Prostate gland (tissue), 2 donors: ENCODE data around the gene SYVN1.

ENCODE experiments used
- POLR2A ChIP-seq: fragments of 450-650 bp; IDR thresholded peaks from one replicate; pipeline ENCODE4 v1.6.1; 2016; ENCODE audit warnings: antibody characterized with exemption, mild to moderate bottlenecking
- POLR2AphosphoS5 ChIP-seq: sonication (generic); formaldehyde crosslinking; IDR thresholded peaks from one replicate; pipeline ENCODE4 v1.6.1; 2017; ENCODE audit warnings: antibody characterized with exemption
- TF ChIP-seq, protein P1 (sequence below), 4 experiments: fragments of 200-600 bp in 2 of 4; fragments of 450-650 bp in 2 of 4; sonication (generic) in 2 of 4; IDR thresholded peaks; 1 replicate in 3 of 4; 2 replicates in 1 of 4; pipeline ENCODE4 v1.5.1; 2016 to 2019; ENCODE audit warnings: antibody characterized with exemption in 4 of 4, mild to moderate bottlenecking in 2 of 4, moderate library complexity in 2 of 4

DNA sequence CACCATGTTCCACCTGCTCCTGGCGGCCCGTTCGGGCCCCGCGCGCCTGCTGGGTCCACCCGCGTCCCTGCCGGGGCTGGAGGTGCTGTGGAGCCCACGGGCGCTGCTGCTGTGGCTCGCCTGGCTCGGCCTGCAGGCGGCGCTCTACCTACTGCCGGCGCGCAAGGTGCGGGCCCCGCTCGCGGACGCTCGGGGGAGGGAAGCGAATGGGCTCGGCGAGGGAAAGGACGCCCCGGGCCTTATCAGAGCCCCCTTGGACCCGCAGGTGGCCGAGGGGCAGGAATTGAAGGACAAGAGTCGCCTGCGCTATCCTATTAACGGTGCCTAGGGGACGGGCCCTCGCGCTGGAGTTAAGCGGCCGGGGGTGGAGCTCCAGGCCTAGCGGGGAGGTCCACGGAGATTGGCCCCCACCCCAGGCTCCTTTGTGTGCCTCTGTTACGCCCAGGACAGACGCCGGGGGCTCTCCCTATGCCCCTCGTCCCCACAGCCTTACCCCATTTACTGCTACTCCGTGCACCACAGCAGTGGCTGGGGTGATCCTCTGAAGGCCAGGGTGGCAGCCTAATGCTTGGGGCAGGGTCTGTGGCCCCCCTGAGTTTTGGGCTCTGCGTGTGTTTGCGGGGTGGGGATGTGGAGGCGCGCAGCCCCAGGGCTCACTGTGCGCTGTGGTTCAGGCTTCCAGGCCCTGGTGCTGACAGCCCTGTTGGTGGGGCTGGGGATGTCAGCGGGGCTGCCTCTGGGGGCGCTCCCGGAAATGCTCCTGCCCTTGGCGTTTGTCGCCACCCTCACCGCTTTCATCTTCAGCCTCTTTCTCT, 21.6 kb downstream of the SYVN1 start:
- TF ChIP-seq POLR2A = no peak
- TF ChIP-seq, protein P1, sequence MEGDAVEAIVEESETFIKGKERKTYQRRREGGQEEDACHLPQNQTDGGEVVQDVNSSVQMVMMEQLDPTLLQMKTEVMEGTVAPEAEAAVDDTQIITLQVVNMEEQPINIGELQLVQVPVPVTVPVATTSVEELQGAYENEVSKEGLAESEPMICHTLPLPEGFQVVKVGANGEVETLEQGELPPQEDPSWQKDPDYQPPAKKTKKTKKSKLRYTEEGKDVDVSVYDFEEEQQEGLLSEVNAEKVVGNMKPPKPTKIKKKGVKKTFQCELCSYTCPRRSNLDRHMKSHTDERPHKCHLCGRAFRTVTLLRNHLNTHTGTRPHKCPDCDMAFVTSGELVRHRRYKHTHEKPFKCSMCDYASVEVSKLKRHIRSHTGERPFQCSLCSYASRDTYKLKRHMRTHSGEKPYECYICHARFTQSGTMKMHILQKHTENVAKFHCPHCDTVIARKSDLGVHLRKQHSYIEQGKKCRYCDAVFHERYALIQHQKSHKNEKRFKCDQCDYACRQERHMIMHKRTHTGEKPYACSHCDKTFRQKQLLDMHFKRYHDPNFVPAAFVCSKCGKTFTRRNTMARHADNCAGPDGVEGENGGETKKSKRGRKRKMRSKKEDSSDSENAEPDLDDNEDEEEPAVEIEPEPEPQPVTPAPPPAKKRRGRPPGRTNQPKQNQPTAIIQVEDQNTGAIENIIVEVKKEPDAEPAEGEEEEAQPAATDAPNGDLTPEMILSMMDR (IDR thresholded peaks at IDR 0.05) = peak; percentile 72 to 95 (median 86)
- peak; percentile 38 for TF ChIP-seq POLR2AphosphoS5
